Measurements from ENCODE around the gene ASTN2.

- TF ChIP-seq, protein P1, sequence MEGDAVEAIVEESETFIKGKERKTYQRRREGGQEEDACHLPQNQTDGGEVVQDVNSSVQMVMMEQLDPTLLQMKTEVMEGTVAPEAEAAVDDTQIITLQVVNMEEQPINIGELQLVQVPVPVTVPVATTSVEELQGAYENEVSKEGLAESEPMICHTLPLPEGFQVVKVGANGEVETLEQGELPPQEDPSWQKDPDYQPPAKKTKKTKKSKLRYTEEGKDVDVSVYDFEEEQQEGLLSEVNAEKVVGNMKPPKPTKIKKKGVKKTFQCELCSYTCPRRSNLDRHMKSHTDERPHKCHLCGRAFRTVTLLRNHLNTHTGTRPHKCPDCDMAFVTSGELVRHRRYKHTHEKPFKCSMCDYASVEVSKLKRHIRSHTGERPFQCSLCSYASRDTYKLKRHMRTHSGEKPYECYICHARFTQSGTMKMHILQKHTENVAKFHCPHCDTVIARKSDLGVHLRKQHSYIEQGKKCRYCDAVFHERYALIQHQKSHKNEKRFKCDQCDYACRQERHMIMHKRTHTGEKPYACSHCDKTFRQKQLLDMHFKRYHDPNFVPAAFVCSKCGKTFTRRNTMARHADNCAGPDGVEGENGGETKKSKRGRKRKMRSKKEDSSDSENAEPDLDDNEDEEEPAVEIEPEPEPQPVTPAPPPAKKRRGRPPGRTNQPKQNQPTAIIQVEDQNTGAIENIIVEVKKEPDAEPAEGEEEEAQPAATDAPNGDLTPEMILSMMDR (IDR thresholded peaks at IDR 0.05; ENCODE audit: poor library complexity, severe bottlenecking), result no peak
- TF ChIP-seq EP300 (conservative IDR thresholded peaks at IDR 0.05; ENCODE audit: poor library complexity, severe bottlenecking) (no peak), RAD21 (conservative IDR thresholded peaks at IDR 0.05) (no peak), TAF1 (IDR thresholded peaks at IDR 0.05; ENCODE audit: low read depth) (no peak), MXI1 (conservative IDR thresholded peaks at IDR 0.05; ENCODE audit: poor library complexity, severe bottlenecking) (no peak), POLR2AphosphoS5 (IDR thresholded peaks at IDR 0.05) (no peak)
- TF ChIP-seq, protein P2, sequence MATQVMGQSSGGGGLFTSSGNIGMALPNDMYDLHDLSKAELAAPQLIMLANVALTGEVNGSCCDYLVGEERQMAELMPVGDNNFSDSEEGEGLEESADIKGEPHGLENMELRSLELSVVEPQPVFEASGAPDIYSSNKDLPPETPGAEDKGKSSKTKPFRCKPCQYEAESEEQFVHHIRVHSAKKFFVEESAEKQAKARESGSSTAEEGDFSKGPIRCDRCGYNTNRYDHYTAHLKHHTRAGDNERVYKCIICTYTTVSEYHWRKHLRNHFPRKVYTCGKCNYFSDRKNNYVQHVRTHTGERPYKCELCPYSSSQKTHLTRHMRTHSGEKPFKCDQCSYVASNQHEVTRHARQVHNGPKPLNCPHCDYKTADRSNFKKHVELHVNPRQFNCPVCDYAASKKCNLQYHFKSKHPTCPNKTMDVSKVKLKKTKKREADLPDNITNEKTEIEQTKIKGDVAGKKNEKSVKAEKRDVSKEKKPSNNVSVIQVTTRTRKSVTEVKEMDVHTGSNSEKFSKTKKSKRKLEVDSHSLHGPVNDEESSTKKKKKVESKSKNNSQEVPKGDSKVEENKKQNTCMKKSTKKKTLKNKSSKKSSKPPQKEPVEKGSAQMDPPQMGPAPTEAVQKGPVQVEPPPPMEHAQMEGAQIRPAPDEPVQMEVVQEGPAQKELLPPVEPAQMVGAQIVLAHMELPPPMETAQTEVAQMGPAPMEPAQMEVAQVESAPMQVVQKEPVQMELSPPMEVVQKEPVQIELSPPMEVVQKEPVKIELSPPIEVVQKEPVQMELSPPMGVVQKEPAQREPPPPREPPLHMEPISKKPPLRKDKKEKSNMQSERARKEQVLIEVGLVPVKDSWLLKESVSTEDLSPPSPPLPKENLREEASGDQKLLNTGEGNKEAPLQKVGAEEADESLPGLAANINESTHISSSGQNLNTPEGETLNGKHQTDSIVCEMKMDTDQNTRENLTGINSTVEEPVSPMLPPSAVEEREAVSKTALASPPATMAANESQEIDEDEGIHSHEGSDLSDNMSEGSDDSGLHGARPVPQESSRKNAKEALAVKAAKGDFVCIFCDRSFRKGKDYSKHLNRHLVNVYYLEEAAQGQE (IDR thresholded peaks at IDR 0.05; ENCODE audit: borderline replicate concordance), result no peak
Measured at GRCh38 chr9:117136461-117136860, 278.4 kb downstream of the ASTN2 start.
